Measurements from ENCODE around the gene CROCC2.

The CROCC2 gene

DNA sequence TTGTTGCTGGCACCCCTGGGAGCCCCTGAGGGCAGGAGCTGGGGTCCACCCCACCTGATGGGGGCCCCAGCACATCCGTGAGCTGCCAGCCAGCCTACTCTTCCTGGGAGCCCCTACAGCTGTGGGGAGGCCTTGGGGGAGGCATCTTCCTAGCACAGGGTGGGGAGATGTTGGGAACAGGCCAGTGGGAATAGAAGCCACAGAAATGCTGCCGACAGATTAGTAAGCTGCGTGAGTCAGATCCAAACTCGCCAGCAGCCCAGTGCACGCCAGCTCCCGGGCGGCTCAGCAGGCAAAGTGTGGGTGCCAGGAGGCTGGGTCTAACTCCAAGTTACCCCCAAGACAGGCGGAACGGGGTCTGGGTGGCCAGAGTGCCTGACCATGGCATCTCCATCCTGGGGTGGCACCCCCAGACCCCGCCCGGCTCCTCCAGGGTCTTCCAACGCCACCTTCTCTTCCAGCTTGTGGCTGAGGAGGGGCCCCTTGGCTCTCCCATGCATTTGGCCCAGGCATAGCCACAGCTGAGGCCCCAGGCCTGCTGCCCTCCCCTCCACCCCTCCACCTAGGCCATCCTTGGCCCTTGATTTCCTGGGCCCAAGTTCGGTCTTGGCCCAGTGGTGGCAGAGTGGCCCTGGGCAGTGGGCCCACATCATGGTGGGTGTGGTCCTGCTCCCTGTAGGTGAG, 15.3 kb downstream of the CROCC2 start:
- no peak for DNase-seq (ENCODE audit: low read depth in 2 of 2)

DNA sequence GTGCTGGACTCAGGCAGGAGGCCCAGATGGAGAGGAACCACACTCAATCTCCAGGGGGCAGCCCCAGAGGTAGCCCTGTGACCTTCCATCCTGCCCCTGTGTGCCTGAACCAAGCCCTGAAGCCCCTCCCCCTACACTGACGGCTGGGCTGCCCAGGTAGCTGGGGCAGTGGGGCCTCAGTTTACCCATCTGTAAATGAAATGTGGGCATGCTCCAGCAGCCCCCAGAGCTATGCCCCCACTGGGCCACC, 15.8 kb downstream of the CROCC2 start:
- no peak for DNase-seq (ENCODE audit: low read depth in 2 of 2)

DNA sequence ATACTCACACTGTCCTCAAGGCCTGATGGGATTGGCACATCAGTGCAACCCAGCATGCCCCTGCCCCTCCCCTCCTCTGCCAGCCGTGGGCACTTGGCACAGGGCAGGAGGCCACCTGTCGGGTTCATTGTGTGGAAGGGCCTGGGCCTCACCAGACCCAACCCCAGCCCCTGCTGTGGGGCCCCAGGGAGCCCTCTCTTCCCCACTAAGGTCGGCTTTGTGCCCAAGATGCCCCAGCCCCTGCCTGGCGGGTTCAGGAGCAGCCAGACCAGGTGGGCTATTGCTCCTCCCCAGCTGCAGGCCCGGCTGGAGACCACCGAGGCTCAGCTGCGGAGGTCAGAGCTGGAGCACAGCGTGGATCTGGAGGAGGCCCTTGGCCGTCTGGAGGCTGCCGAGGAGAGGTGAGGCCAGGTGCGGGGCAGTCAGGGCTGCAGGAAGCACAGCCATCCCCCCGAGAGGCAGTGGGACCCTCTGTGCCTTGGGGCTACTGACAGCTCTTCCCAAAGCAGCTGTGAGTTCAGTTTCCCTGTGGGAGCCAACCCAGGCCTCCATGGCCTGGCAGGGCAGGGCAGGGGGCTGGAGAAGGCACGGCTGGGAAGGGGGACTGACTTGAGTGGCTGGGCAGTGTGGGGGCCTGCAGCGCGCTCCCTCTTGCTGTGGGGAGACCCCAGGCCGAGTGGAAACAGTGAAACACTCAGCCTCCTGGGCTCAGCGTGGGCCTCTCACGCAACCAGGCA, 16.3 kb downstream of the CROCC2 start:
- DNase-seq (ENCODE audit: low read depth in 2 of 2), result no peak

DNA sequence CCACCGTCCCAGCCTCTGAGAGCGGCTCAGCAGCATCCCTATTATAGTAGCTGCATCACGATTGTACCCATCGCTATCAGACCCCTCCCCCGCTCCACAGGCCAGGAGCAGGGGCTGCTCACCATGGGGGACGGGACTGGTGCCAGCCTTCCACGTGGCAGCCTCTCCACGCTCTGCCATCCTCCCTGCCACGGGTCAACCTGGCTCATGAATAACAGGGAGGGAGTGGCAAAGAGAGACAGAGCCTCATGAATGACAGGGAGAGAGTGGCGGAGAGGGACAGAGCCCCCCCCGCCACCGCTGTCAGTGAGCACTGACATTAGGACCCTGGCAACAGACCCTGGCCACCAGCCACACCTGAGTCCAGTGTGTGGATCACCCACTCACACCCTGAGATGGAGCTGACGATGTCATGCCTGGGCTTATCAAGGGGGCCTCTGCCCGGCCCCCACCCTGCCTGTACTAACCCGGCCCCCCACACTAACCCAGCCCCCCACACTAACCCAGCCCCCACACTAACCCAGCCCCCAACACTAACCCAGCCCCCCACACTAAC, 16.9 kb downstream of the CROCC2 start:
- DNase-seq (ENCODE audit: low read depth in 2 of 2), result no peak

- DNase-seq (ENCODE audit: low read depth in 2 of 2), result no peak
Observed at GRCh38 chr2:240925191-240925567, 19.0 kb downstream of the CROCC2 start.

DNA sequence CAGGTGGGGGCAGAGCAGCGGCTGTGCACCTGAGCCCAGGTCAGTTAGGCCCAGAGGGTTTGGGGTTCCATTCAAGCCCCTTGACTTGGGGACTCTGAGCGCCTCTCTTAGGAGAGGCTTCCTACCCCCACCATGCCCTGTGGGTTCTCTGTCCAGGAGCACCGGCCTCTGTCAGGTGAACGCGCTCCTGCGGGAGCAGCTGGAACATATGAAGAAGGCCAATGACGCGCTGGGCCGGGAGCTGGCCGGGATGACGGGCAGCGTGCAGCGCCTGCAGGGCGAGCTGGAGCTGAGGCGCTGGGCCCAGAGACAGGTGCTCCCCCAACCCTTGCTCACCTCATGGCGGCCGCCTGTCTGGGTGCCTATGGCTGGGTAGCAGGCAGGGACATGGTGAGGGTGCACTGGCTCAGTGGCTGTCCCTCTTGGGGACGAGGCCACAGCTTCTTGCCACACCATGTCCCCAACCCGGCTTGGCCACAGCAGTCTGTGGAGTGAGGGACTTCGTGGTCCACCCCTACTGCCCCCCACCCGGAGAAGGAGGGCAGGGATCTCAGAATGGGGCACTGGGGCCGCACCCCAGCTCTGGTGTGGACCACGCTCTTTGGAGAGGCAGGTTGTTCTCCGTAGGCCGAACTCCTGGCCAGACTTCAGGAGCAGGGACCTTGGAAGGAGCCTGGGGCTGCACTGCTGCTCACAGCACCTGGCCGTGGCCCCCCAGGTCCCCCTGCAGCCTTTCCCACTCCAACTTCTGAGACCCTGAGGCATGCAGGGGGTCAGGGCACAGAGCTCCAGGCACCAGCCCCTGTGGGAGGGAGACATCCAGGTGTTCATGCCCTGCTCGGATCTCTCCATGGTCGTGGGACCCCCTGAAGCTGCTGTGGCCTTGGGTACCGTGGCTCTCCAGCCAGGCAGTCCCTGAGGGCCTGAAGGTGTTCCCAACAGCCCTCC, 19.7 kb downstream of the CROCC2 start:
- no peak for DNase-seq (ENCODE audit: low read depth in 2 of 2)

DNA sequence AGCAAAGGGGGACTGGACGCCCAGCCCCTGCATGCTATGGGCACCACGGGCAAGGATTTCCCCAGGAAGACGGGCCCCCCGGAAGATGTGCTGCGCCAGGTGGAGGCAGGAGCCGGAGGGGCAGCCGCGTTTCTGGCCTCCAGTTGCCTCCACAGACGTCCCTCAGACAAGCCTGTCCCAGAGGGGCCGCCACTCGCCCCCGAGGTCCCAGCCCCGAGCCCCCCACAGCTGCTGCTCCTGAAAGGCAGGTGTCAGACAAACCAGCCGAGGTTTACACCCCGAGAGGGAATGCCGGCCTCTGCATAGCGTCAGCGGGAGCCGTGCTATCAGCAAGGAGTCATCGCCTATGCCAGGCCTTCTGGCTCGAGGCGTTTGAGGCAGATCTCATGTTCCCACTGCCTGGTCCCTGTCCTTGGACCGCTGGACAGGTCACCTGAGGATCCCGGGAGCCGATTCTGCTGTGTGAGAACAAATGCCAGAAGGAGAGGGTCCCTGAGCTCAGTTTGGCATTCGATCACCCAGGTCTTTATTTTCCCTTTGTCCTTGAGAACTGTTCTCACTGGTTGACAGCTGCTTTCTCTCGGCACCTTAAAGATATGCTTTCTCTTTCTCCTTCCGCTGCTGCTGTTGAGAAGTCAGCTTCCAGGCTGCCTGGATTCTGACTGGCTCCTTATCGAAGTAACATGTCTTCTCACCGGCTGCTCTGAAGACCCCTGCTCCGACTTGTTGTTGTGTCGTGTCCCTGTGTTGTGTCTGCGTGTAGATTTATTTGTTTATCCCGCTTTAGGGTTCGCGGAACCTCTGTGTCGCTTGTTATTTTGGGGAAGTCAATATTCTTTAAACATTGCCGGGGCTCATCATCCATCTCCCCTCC, 20.6 kb downstream of the CROCC2 start:
- DNase-seq (ENCODE audit: low read depth in 2 of 2), result no peak

DNA sequence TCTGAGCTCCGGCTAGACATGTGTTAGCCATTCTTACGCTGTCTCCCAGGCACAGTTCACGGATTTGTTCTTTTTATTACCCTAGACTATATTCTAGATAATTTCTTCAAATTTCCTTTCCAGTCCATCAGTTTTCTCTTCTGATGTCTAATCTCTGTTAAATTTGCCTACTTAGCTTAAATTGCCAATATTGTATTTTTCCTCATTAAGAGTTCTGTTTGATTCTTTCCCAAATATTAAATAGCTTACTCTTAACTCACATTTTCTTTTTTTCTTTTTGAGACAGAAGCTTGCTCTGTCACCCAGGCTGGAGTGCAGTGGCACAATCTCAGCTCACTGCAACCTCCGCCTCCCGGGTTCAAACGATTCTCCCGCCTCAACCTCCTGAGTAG, 21.2 kb downstream of the CROCC2 start:
- DNase-seq (ENCODE audit: low read depth in 2 of 2), result no peak

DNA sequence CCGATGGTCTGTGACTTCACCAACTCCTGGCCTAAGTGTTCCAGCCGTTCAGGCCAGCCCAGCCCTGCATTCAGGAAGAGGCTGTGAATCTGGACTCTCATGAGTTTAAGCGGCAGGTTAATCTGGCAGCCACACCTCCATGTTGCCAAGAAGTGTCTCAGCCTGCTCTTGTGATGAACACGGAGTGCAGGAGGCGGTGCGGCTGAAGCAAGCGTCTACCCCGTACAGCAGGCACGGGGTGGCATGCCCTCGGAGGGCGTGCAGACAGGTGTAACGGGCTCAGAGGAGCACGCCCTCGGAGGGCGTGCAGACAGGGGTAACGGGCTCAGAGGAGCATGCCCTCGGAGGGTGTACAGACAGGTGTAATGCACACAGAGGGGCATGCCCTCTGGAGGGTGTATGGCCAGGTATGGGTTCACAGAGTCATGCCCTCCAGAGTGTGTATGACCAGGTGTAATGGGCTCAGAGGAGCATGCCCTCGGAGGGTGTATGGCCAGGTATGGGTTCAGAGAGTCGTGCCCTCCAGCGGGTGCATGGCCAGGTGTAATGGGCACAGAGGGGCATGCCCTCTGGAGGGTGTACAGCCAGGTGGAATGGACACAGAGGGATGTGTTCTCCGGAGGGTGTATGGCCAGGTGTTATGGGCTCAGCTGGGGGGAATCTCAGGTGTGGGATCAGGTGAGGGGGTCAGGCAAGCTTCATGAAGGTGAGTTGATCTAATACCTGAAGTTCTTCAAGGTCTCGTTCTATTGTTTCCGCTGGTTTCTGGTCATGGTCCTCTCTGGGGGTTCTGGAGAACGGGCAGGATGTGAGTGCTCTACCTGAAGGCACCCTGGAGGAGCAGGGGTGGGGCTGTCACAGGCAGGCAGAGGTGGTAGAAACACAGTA, 22.6 kb downstream of the CROCC2 start:
- no peak for DNase-seq (ENCODE audit: low read depth in 2 of 2)

- no peak for DNase-seq (ENCODE audit: low read depth in 2 of 2)
Observed at GRCh38 chr2:240929364-240930095, 23.4 kb downstream of the CROCC2 start.

DNA sequence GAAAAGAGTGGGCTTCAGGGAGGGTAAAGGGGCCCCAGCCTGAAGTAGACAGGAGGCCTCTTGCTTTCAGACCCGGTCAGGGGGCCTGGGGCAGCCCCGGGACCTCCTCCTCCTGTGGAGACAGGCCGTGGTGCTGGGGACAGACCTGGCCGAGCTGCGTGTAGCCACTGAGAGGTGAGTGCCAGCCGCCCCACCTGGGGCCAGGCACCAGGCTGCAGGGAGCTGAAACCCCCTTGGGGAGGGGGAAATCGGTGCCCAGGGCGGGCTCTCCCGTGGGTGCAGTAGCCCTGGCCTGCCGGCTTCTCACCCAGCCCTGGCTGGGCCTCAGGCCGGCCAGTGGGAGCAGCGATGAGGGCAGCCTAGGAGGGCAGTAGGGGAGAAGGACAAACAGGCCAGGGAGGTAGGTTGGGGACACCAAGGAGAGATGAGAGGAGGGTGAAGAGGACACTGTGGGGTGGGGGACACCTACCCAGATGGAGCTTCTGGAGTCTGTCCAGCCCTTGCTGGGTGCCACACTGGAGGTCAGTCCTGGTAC, 24.0 kb downstream of the CROCC2 start:
- DNase-seq (ENCODE audit: low read depth in 2 of 2), result no peak

DNA sequence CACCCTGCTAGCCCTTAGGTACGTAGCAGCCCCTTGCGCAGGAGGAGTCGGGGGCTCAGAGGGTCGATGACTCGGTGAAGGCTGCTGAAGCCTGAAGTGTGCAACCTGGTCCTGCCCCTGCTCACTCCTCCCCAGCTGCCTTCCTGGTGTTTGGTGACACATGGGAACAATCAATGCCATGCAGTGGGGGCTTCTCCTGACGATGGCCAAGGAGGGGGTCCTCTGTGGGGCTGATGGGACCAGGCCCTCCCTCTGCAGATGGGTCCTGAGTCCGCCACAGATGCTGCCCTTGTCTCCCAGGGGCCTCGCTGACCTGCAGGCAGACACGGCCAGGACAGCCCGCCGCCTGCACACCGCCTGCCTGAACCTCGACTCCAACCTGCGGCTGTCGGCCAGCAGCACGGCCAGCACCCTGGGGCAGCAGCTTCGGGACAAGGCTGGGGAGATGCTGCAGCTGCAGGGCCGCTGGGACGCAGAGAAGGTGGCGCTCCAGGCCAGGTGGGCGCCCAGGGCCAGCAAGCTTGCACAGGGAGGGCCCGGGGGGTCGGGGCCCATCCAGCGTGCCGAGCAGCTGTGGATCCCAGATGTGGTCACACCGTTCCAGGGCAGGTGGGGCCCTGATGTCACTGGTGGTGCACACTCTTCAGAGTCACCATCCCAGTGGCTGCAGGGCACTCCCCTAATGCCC, 24.6 kb downstream of the CROCC2 start:
- no peak for DNase-seq (ENCODE audit: low read depth in 2 of 2)

GRCh38 chr2:240931319-240931949, 25.3 kb downstream of the CROCC2 start:
- DNase-seq (ENCODE audit: low read depth in 2 of 2), result no peak

GRCh38 chr2:240932001-240932723, 26.0 kb downstream of the CROCC2 start:
- no peak for DNase-seq (ENCODE audit: low read depth in 2 of 2)

- DNase-seq (ENCODE audit: low read depth in 2 of 2), result no peak
Observed at GRCh38 chr2:240932724-240933047, 26.6 kb downstream of the CROCC2 start.

DNA sequence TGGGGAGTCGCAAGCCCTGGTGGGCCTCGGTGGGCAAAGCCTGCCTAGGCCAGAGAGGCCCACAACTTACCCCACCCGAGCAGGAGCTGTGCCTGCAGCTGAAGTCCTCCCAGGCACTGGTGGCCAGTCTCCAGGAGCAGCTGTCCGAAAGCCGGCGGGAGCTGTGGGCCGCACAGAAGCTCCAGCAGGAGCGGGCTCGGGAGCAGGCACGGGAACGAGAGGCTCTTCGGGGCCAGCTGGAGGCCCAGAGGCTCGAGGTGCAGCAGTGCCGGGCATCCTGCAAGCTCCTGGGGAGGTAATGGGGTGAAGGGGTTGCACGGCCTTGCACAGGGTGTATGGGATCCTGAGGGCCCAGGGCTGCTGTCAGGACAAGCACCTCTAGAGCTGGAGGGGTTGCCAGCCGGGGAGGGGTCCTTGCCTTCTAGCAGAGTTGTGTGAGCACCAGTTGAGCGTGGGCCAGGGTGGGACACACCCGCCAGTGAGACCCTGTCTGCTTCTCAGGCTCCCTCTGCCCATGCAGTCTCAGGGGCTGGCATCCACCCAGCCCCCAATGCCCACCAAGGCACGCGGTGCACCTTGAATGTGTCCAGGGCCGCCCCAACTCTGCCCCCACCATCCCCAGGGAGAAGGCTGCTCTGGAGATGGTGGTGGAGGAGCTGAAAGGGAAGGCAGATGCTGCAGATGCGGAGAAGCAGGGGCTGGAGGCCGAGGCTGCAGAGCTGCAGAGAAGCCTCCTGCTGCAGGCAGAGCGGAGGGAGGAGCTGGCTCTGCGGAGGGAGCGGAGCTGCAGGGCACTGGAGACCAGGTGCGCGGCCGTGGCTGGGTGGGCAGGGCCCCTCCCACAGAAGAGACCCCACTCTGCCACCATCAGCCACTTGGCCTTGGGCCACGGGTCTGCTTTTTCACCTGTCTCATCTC, 27.2 kb downstream of the CROCC2 start:
- DNase-seq (ENCODE audit: low read depth in 2 of 2), result no peak

Data from stimulated activated CD4-positive, alpha-beta T cell treated with anti-CD3 and anti-CD28 coated beads, Interleukin-4, amount 100 ng/mL, for 48 hours (primary cell).